ENCODE results near the gene TPP1. TPM values are rescaled to one million over a fixed set of nuclear protein-coding genes. Genes with fewer than 3 reads are reported as not detected.

TPP1 gene
- polyA plus RNA-seq, 1 donor (not counting 4 experiments of a cell fraction or from before 2014, with no cell fraction given) = 55.3 TPM

- FAIRE-seq (no peak), DNase-seq (ENCODE audit: low read depth, low spot score) (no peak)
- Histone ChIP-seq H3K79me2 (ENCODE audit: control insufficient read depth, insufficient read depth, low read length) (peaks cover 82% of the 10 kb centered on the region), H4K20me1 (ENCODE audit: control insufficient read depth, extremely low read depth, insufficient read depth, low read length) (no peaks in the 10 kb centered on the region), H3K9me1 (ENCODE audit: control insufficient read depth, extremely low read depth, insufficient read depth, low read length) (no peaks in the 10 kb centered on the region), H3K27ac (ENCODE audit: control insufficient read depth, insufficient read depth, low read length) (peak overlapping the region; percentile 88), H3K4me2 (ENCODE audit: control insufficient read depth, extremely low read depth, insufficient read depth, low read depth, low read length) (peak overlapping the region; percentile 99), H3K4me3 (ENCODE audit: control insufficient read depth in 2 of 3, extremely low read depth in 1 of 3, insufficient read depth in 2 of 3, low read depth in 1 of 3, low read length in 3 of 3) (peak overlapping the region; percentile 79 to 98 (median 97)), H3K9me3 (ENCODE audit: control insufficient read depth, low read depth, low read length) (no peaks in the 10 kb centered on the region), H3K4me1 (ENCODE audit: control insufficient read depth, extremely low read depth, insufficient read depth, low read length) (peaks cover 41% of the 10 kb centered on the region), H2AFZ (ENCODE audit: control insufficient read depth, low read length) (peak overlapping the region; percentile 94), H3K36me3 (ENCODE audit: control insufficient read depth in 2 of 2, extremely low read depth in 1 of 2, insufficient read depth in 2 of 2, low read length in 2 of 2) (peaks cover 33 to 42% of the 10 kb centered on the region in 2 experiments), H3K9ac (ENCODE audit: control insufficient read depth, extremely low read depth, insufficient read depth, low read length) (peak overlapping the region; percentile 94), H3K27me3 (ENCODE audit: control insufficient read depth, extremely low read depth, insufficient read depth, low read length) (no peaks in the 10 kb centered on the region)
- dilution Hi-C loops (cut with MboI; ENCODE audit: extremely low pct_ligation_motif_present, low sequenced_read_pairs) = no loop called here
- TF ChIP-seq, protein P1, sequence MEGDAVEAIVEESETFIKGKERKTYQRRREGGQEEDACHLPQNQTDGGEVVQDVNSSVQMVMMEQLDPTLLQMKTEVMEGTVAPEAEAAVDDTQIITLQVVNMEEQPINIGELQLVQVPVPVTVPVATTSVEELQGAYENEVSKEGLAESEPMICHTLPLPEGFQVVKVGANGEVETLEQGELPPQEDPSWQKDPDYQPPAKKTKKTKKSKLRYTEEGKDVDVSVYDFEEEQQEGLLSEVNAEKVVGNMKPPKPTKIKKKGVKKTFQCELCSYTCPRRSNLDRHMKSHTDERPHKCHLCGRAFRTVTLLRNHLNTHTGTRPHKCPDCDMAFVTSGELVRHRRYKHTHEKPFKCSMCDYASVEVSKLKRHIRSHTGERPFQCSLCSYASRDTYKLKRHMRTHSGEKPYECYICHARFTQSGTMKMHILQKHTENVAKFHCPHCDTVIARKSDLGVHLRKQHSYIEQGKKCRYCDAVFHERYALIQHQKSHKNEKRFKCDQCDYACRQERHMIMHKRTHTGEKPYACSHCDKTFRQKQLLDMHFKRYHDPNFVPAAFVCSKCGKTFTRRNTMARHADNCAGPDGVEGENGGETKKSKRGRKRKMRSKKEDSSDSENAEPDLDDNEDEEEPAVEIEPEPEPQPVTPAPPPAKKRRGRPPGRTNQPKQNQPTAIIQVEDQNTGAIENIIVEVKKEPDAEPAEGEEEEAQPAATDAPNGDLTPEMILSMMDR (optimal IDR thresholded peaks at IDR 0.05 in 1 of 3, IDR thresholded peaks at IDR 0.05 in 1 of 3, conservative IDR thresholded peaks at IDR 0.05 in 1 of 3; ENCODE audit: extremely low read depth in 1 of 3, insufficient read depth in 2 of 3, low read length in 3 of 3) = peak in 2 of 3 experiments; percentile 9 to 45
- no peak for TF ChIP-seq EZH2 (IDR thresholded peaks at IDR 0.05; ENCODE audit: low read length)
Observed at GRCh38 chr11:6604081-6604626, 15.1 kb downstream of the TPP1 start.

DNA sequence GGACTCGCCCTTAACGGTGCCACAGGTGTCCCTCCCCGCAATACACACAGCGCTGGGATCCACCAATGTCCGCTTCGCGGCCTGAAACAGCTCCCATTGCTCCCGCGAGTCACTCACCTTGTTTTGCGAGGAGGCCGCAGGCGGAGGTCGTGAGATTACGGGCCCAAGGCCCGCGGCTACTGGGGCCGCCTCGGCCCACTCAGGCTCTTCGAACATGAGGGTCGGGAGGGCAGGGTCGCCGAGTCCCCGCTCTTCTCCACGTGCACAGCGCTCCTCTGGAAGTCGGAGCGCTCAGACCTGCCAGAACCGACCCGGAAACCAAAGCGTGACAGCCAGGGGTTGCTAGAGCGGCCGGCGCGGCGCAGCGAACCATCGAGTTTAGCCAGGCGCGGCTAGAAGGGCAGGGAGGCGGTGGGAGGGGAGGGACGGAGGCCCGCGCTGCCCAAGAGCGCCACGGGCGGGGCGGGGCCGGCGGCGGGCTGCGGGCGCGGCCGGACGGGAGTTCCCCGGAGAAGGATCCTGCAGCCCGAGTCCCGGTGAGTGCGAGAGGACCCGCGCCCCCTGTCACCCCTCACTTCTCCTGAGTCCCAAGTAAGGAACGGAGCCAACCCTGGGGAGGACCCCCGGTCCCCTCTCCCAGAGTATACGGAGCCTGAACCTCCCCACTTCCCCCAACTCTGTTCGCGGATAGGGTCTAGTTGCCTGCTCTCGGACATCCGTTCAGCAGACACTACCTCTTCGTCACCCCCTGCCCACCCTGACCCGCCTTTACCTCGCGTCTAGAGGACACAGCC is 15.7 kb downstream of the TPP1 start, which contains the start of the genes ILK and RRP8:
TSS of gene ILK (plus strand) at position 488 of the 794 bp plus-strand sequence. CDS start 498 bp downstream, outside the sequence.
TSS of gene RRP8 (minus strand) at position 330 of the 794 bp plus-strand sequence. CDS start at position 216, 114 bp downstream.
- Histone ChIP-seq H3K36me3 (ENCODE audit: control insufficient read depth in 2 of 2, extremely low read depth in 1 of 2, insufficient read depth in 2 of 2, low read length in 2 of 2) (peaks cover 27 to 40% of the 10 kb centered on the region in 2 experiments), H3K79me2 (ENCODE audit: control insufficient read depth, insufficient read depth, low read length) (peaks cover 85% of the 10 kb centered on the region)
- dilution Hi-C loops (cut with MboI; ENCODE audit: extremely low pct_ligation_motif_present, low sequenced_read_pairs) = no loop called here

More for the DNA sequence above, 15.7 kb downstream of the TPP1 start, which contains the start of the genes ILK and RRP8:
- H3K4me2 ChIP-seq (ENCODE audit: control insufficient read depth, extremely low read depth, insufficient read depth, low read depth, low read length) = peak within 1 kb of the TSS; percentile 99
- H3K4me3 ChIP-seq (ENCODE audit: control insufficient read depth in 2 of 3, extremely low read depth in 1 of 3, insufficient read depth in 2 of 3, low read depth in 1 of 3, low read length in 3 of 3) = peak within 1 kb of the TSS; percentile 79 to 98 (median 97)
- H3K9me1 ChIP-seq (ENCODE audit: control insufficient read depth, extremely low read depth, insufficient read depth, low read length) = peaks cover 3% of the 10 kb centered on the region
- peaks cover 41% of the 10 kb centered on the region for H3K4me1 ChIP-seq (ENCODE audit: control insufficient read depth, extremely low read depth, insufficient read depth, low read length)
- H3K27ac ChIP-seq (ENCODE audit: control insufficient read depth, insufficient read depth, low read length) = peak within 1 kb of the TSS; percentile 88
- peak within 1 kb of the TSS; percentile 94 for H3K9ac ChIP-seq (ENCODE audit: control insufficient read depth, extremely low read depth, insufficient read depth, low read length)
- no peak for TF ChIP-seq EZH2 (IDR thresholded peaks at IDR 0.05; ENCODE audit: low read length)
- TF ChIP-seq, protein P1 (optimal IDR thresholded peaks at IDR 0.05 in 1 of 3, IDR thresholded peaks at IDR 0.05 in 1 of 3, conservative IDR thresholded peaks at IDR 0.05 in 1 of 3; ENCODE audit: extremely low read depth in 1 of 3, insufficient read depth in 2 of 3, low read length in 3 of 3) = peak in 1 of 3 experiments; percentile 28
- H3K9me3 ChIP-seq (ENCODE audit: control insufficient read depth, low read depth, low read length) = no peaks in the 10 kb centered on the region
- no peaks in the 10 kb centered on the region for H4K20me1 ChIP-seq (ENCODE audit: control insufficient read depth, extremely low read depth, insufficient read depth, low read length)
- DNase-seq (ENCODE audit: low read depth, low spot score) (peak; percentile 13), FAIRE-seq (no peak)
- peak within 1 kb of the TSS; percentile 94 for H2AFZ ChIP-seq (ENCODE audit: control insufficient read depth, low read length)
- no peaks in the 10 kb centered on the region for H3K27me3 ChIP-seq (ENCODE audit: control insufficient read depth, extremely low read depth, insufficient read depth, low read length)

Data from keratinocyte (primary cell).